GM18520 (cell line): ENCODE data around the gene TMEM151B.

Experiments
- ATAC-seq: cut with Tn5 transposase; IDR thresholded peaks from one replicate; pipeline ENCODE4 v1.9.1; 2021; ENCODE audit not compliant: unreplicated experiment

The TMEM151B gene

DNA sequence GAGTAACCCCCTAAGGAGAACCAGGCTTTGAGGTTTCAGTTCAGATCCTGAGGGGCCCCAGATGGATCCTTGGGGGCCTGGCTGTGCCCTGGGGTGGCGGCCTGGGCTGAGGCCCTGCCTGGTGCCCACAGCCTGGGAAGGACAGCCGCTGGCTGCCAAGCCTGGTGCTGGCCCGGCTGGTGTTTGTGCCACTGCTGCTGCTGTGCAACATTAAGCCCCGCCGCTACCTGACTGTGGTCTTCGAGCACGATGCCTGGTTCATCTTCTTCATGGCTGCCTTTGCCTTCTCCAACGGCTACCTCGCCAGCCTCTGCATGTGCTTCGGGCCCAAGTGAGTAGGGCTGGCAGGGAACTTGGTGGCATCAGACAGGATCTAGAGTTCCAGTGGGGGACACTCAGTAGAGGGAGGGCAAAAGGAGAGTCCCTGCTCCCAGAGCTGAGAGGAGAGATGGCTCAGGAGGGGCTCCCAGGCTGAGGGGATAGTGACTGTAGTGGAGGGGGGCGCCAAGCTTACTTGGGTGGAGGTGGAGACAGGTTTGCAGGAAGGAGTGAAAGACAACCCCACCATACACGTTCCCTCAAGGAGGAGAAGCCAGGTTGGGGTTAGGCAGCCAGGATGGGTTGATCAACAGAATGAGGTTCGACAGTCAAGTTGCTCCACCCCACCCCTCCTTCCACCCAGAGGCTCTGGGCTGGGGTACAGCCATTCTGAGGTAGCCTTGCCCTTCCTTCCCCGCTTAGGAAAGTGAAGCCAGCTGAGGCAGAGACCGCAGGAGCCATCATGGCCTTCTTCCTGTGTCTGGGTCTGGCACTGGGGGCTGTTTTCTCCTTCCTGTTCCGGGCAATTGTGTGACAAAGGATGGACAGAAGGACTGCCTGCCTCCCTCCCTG lies 37.3 kb upstream of the TMEM151B start:
- ATAC-seq = no peak

DNA sequence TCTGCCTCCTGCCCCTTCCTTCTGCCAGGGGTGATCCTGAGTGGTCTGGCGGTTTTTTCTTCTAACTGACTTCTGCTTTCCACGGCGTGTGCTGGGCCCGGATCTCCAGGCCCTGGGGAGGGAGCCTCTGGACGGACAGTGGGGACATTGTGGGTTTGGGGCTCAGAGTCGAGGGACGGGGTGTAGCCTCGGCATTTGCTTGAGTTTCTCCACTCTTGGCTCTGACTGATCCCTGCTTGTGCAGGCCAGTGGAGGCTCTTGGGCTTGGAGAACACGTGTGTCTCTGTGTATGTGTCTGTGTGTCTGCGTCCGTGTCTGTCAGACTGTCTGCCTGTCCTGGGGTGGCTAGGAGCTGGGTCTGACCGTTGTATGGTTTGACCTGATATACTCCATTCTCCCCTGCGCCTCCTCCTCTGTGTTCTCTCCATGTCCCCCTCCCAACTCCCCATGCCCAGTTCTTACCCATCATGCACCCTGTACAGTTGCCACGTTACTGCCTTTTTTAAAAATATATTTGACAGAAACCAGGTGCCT lies 36.6 kb upstream of the TMEM151B start:
- no peak for ATAC-seq

DNA sequence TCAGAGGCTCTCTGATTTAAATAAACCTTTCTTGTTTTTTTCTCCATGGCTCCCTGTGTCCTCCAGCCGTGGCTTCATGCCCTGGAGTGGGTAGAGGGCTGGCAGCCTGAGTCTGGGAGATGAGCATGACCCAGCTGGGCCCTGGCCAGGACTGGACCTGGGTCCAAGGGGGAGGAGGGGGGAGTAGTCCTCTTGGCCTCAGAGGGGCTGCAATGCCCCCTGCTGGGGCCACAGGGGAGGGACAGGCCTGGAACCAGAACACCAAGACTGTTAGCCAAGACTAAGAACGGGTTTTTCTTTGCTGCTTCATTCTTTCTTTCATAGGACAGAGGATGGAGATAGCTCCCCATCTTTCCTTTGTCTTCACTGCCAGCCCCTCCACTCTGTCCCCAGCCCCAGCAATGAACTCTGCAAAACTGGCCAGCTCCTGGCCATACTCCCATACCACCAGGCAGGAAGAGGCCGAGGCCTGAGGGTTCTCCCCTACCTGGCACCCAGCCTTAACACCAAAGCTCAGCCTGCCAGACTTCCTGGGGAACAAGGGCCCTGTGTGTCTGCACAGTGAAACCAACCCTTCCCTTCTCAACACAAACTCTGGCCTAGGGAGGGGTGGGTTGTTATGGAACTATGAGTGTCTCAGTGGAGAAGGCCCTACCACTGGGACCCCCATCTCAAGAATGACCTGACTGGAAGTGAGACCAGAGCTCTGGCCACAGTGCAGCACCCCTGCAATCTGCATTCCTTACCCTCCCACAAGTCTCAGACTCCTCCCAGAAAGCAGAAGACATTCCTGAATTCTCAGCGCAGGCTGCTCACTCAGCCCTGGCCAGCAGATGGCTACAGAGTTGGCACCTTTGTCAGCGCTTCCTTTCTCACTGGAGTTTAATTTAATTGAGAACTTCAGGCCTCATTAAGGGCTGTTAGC lies 35.9 kb upstream of the TMEM151B start:
- ATAC-seq = no peak

DNA sequence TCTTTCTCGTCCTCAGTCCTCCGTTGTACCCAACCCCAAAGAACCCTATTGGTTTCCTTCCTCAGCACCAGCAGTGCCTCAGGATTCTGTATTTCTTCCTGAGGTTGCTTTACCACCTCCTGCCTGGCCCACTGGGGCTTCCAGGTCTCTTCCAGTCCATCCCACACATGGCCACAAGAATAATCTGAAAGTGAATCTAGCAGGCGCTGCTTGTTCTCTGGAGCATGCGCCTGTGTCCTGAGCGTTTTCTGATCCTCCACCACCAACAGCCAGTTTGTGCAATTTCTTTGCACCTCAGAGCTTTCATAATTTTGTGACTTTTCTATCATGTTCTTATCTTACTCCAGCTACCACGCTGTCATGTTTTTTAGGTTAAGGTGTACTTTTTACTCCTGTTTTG lies 35.0 kb upstream of the TMEM151B start:
- ATAC-seq = no peak

DNA sequence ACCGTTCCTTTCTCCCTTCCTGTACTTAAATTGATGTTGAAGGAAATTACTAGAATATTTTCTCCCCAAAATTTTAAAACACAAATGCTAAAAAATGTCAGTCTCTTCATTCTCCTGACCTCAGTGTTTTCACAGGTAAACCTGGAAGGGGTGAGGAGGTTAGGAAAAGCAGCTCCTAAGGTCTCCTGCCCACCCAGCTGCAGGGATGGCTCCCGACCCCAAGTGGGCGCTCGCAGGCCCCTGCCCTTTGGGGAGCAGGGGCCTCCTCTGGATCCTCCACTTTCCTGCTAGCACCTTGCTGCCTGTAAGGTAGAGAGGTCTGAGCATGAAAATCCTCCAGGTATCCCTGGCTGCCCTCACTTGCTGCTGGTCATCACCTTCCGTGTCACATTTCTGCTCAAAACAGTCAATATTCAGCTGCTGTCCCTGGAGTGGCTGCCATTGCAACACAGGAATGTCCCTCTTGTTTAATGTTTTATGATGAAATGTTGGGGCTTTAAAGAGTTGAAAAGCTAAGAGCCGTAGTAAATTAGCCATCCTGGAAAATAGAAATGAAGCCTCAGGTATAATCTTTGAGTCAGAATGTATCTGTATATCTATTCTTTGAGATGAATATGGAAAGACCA lies 34.2 kb upstream of the TMEM151B start:
- ATAC-seq = no peak

DNA sequence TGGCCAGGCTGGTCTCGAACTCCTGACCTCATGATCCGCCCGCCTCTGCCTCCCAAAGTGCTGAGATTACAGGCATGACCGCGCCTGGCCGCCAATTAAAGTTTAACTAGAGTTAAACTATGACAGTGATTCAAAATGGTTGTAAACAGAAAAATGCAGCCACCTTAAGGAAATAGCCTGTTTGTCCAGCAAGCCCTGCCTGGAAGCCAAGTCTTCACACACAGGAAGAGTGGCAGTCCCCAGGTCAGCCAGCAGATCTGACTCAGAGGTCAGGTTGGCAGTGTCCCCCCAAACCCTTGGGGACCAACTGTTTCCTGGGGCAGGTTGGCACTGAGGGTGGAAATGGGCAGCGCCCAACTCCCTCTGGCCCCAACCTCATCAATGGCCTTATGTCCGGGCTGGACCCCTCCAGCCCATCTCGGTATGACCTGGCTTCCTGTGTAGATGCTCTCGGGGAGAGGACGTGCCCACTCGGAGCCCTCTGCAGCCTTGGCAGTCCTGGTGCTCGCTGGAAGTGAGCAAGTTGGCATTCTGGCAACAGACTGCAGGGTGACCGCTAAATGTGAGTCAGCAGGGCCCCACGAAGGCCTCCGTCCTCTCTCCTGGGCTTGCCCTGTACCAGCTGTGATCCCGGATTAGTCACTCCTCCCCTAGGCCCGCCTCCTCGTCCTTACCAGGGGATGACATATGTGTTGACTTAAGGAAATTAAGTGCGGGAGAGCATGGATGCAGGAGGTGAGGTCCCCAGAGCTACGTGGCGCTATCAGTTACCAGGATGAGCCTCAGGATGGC lies 33.0 kb upstream of the TMEM151B start:
- peak; percentile 37 for ATAC-seq

DNA sequence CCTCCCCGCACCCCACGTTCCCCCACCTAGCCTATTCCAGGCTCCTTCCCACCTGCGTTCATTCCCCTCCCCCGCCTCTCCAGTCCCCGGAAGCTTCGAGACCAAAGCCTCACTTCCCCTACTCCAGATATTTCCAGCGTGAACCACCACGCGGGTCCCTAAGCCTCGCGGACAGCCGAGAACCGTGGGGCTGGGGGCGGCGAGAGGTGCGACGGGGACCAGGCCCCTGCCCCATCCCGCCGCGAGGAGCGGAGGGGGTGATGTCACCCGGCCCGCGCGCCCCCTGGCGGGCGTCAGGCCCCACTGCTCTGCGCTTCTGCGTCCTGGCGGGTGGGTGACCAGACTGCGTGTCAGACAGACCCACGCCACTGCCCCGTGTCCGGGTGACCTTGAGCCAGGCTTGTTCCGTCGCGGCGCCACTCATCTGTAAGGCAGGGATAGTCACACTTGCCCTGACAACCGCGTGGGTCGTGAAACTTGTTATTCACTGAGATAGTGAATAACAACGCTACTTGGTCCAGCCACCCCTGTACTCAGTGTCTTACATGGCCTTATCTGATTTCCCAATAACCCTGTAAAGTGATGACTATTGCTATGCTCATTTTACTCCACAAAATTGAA lies 32.3 kb upstream of the TMEM151B start:
- ATAC-seq = peak; percentile 73

DNA sequence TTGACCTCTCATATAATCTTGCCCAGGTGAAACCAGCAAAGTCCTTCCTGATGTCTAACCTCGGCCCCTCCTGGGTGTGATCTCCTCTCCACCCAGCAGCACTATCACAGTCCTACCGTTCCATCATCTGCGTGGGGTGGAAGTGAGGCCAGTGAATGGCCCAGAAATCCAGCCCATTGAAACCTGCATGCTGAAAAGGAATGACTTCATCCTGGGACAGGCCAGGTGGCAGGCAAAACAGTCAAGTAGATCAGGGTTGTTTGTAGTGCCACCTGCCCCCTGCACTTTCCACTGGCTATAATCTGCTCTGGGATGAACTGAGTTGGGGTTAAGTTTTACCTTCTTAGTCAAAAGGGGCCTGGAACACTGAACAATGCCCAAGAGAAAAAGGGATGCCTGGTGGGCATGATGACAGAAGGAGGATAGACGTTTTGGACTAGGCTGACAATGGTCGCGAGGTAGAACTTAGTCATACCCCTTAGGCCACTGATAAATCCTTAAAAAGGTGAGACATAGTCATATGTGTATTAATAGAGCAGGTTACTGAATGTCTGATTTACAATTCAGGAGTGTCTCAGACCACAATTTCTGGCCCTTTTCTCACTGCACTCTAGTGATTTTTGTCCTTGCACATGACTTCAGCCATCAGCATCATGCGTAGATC lies 31.4 kb upstream of the TMEM151B start:
- ATAC-seq = no peak

DNA sequence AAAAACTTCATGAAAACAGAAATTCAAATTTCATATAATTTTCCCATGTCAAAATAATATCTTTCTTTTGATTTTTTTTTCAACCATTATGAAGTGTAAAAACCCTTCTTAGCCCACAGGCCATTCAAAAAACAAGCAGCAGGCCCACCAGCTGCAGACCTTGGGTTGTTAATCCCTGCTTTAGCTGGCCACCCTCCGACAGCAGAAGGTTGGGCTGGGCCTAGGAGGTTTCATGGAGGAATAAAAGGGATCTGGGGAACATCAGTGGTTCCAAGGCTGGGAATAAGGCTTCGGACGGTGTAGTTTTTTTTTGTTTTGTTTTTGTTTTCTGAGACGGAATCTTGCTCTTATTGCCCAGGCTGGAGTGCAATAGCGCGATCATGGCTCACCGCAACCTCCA lies 26.9 kb upstream of the TMEM151B start:
- no peak for ATAC-seq

DNA sequence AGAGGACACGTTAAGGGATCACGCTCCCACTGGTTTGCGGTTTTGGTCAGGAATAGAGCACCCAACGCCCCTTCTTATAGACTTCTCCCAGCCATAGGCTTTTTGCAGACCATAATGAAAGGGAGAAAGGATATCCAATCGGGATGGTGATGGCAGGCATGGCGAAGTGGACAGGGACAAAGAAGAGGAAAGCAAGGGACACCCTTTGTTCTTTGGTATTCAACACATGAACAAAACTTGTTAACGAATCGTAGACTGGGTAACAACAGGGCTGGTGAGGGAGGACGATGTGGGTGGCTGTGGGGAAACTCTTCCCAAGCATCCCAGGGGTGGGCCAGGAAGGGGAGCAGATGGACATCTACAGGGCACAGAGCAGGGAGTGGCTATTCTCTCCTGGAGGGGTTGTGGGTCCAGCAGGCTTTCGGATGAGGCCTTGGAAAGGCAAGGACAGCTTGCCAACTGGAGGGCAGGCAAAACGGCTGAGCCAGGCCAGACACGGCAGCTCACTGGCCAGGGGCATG lies 24.8 kb upstream of the TMEM151B start:
- ATAC-seq = no peak

DNA sequence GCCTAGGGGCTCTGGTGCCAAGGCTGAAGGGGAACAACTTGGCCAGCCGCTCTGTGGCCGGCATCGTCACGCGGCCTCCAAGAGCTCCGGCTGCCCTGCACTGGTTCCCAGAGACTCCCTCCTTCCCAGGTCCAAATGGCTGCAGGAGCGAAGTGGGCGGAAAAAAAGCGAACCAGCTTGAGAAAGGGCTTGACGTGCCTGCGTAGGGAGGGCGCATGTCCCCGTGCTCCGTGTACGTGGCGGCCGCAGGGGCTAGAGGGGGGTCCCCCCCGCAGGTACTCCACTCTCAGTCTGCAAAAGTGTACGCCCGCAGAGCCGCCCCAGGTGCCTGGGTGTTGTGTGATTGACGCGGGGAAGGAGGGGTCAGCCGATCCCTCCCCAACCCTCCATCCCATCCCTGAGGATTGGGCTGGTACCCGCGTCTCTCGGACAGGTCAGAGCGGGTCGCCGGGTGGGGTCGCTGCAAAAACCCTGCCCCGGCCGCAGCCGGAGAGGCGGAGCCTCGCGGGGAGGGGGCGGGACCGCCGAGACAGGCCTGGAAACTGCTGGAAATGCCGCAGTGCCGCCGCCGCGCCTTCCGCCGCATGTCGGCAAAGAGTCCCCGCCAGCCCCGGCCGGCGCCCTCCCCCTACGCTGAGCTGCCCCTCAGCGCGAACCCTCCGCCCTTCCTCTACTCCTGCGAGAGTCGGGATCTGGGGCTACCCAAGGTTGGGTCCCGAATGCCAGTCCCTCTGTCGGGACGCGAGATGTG lies 24.2 kb upstream of the TMEM151B start:
- ATAC-seq = peak; percentile 32

DNA sequence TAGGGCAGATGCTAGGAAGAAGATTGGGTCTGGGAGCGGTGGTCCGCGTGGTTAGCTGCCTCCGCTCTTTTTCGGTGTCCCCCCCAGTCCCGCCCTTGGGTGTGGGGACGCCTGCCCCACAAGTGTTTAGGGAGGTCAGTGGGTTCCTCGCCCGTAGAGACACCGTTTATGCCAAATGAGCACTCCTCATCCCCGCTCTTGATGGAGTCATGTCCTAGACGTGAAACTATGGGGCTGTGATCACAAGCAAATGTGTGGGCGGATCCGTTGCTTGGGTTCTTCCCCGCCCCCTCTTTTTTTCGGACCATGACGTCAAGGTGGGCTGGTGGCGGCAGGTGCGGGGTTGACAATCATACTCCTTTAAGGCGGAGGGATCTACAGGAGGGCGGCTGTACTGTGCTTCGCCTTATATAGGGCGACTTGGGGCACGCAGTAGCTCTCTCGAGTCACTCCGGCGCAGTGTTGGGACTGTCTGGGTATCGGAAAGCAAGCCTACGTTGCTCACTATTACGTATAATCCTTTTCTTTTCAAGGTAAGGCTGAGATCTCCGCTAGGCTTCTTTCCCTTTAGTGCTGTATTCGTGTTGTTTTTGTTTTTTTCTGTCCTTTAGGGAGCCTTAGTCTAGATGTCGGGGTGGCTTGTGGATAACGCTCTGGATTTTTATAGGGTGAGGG lies 23.4 kb upstream of the TMEM151B start, which contains the start of gene HSP90AB1:
HSP90AB1 (plus strand) TSS at position 439 of the 675 bp plus-strand sequence. CDS start 1,529 bp downstream, outside the sequence.
- ATAC-seq = peak; percentile 57

DNA sequence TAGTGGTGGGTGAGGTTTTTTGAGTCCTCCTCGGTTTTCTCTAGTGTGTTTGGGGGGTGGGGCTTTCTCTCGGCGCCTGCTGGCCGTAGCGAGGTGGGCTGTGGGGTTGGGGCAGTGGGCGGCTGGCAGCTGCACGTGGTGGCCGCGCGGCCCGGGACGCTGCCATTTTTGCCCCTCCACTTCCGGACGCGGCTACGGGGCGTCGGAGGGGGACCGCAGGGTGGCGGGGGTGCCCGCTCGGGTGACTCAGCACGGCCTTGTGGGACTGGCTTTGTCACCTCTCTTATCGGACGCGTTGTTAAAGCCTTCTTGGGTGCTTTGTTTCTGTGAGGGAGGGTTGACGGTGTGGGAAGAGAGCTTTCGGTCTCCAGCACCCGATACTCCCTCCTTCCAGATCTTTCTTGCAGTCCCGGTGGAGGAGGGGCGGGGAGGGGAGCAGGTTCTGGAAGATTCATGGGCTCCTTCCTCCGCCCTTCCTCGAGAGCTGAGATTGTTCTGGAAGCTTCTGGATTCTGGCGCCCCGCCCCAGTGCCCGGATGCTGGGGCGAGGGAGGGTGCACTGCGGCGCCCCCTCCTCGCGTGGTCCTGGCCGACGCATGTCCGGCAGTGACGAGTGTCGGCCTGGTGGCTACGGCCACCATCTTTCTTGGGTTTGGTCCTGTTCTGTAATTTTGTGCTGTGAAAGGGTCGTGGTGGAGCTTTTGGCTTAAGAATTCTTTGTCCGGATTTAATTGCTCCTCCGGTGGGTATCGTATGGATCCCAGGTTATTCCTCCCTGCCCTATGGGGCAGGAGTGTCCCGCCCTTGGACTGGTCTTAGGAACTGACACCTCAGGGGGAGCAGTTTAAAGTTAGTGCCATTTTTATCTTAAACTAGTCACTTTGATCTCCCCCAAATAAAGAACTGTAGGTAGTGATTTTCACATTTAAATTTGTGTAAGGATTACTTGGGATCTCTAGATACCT lies 22.6 kb upstream of the TMEM151B start:
- ATAC-seq = peak; percentile 17

DNA sequence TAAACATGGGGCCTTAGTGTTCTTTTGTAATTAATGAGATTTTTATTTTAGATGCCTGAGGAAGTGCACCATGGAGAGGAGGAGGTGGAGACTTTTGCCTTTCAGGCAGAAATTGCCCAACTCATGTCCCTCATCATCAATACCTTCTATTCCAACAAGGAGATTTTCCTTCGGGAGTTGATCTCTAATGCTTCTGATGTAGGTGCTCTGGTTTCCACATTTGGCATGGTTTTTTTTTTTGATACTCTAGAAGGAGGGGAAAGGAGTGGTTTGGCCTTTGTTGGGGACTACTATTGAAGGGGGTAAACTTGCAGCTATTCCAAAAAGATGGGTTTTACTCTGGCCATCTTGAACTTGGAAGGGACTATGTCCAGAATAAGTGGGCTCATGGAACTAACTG lies 21.7 kb upstream of the TMEM151B start:
- ATAC-seq = no peak

DNA sequence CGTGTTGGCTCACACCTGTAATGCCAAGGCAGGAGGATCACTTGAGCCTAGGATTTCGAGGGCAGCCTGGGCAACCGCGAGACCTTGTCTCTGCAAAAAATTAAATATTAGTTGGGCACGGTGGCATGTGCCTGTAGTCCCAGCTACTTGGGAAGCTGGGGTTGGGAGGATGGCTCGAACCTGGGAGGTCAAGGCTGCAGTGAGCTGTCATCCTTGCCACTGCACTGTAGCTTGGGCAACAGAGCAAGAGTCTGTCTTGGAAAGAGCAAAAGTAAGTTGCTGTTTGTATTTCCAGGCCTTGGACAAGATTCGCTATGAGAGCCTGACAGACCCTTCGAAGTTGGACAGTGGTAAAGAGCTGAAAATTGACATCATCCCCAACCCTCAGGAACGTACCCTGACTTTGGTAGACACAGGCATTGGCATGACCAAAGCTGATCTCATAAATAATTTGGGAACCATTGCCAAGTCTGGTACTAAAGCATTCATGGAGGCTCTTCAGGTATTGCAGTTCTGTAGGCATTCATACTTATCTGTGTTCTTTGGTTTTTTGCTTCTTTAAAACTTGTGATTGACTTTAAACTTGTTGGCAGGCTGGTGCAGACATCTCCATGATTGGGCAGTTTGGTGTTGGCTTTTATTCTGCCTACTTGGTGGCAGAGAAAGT lies 21.0 kb upstream of the TMEM151B start:
- no peak for ATAC-seq
